ENCODE data around the gene HUWE1.

Gene HUWE1

GRCh38 chrX:53599781-53600396, 86.6 kb downstream of the HUWE1 start:
- no peaks in the 10 kb centered on the region for H3K27me3 ChIP-seq (replicated peaks)
- H3K36me3 ChIP-seq (replicated peaks) = peaks cover 6% of the 10 kb centered on the region
- no peak overlapping the region for H3K27ac ChIP-seq
- TF ChIP-seq CTCF (IDR thresholded peaks at IDR 0.05; ENCODE audit: low read depth, low read length, missing control alignments) = no peak
- in situ Hi-C loops (cut with HindIII; ENCODE audit: low pct_ligation_motif_present, low sequenced_read_pairs) = no loop called here
- no peak overlapping the region for H3K4me3 ChIP-seq (ENCODE audit: low read depth, low read length)
- DNase-seq = no peak

GRCh38 chrX:53598169-53598568, 88.3 kb downstream of the HUWE1 start:
- DNase-seq = no peak
- H3K36me3 ChIP-seq (replicated peaks) = peaks cover 9% of the 10 kb centered on the region
- in situ Hi-C loops (cut with HindIII; ENCODE audit: low pct_ligation_motif_present, low sequenced_read_pairs) = no loop called here
- H3K4me3 ChIP-seq (ENCODE audit: low read depth, low read length) = no peak overlapping the region
- TF ChIP-seq CTCF (IDR thresholded peaks at IDR 0.05; ENCODE audit: low read depth, low read length, missing control alignments) = no peak
- no peaks in the 10 kb centered on the region for H3K27me3 ChIP-seq (replicated peaks)
- no peak overlapping the region for H3K27ac ChIP-seq

GRCh38 chrX:53595266-53595810, 91.2 kb downstream of the HUWE1 start:
- in situ Hi-C loops (cut with HindIII; ENCODE audit: low pct_ligation_motif_present, low sequenced_read_pairs) = no loop called here
- DNase-seq = no peak
- H3K27me3 ChIP-seq (replicated peaks) = no peaks in the 10 kb centered on the region
- H3K36me3 ChIP-seq (replicated peaks) = peaks cover 24% of the 10 kb centered on the region
- no peak for TF ChIP-seq CTCF (IDR thresholded peaks at IDR 0.05; ENCODE audit: low read depth, low read length, missing control alignments)
- no peak overlapping the region for H3K27ac ChIP-seq
- H3K4me3 ChIP-seq (ENCODE audit: low read depth, low read length) = no peak overlapping the region

GRCh38 chrX:53594354-53594753, 92.2 kb downstream of the HUWE1 start:
- no peak for TF ChIP-seq CTCF (IDR thresholded peaks at IDR 0.05; ENCODE audit: low read depth, low read length, missing control alignments)
- Histone ChIP-seq H3K36me3 (replicated peaks) (peaks cover 34% of the 10 kb centered on the region), H3K4me3 (ENCODE audit: low read depth, low read length) (no peak overlapping the region), H3K27me3 (replicated peaks) (no peaks in the 10 kb centered on the region), H3K27ac (no peak overlapping the region)
- DNase-seq = peak; percentile 24
- in situ Hi-C loops (cut with HindIII; ENCODE audit: low pct_ligation_motif_present, low sequenced_read_pairs) = no loop called here

- Histone ChIP-seq H3K27me3 (replicated peaks) (no peaks in the 10 kb centered on the region), H3K36me3 (replicated peaks) (peaks cover 62% of the 10 kb centered on the region), H3K4me3 (ENCODE audit: low read depth, low read length) (no peak overlapping the region), H3K27ac (no peak overlapping the region)
- in situ Hi-C loops (cut with HindIII; ENCODE audit: low pct_ligation_motif_present, low sequenced_read_pairs) = no loop called here
- DNase-seq = no peak
- no peak for TF ChIP-seq CTCF (IDR thresholded peaks at IDR 0.05; ENCODE audit: low read depth, low read length, missing control alignments)
Measured at GRCh38 chrX:53587795-53588420, 98.6 kb downstream of the HUWE1 start.
